Spleen (tissue), 7 donors: Measurements from ENCODE around the gene STK10.

Experiments used
- POLR2AphosphoS5 ChIP-seq, 3 donors: sonication (generic); formaldehyde crosslinking; IDR thresholded peaks; one replicate each; pipeline ENCODE4 v1.5.1; 2017; ENCODE audit warnings: antibody characterized with exemption in 3 of 3
- TF ChIP-seq, protein P1 (sequence below), 11 experiments: fragments of 200-600 bp in 7 of 11; fragments of 450-650 bp in 4 of 11; sonication (generic) in 4 of 11; IDR thresholded peaks in 8 of 11; conservative IDR thresholded peaks in 3 of 11; 1 replicate in 7 of 11; 2 replicates in 4 of 11; pipeline versions ENCODE4 v1.4.0 to v1.8.0; 2016 to 2021; ENCODE audit warnings: antibody characterized with exemption in 11 of 11, inconsistent platforms in 4 of 11, mild to moderate bottlenecking in 1 of 11
- donor health status: DM: no; HTN: no; CAD: no; lungs with moderate emphysema.
- donor health status: DM: no; HTN: no; CAD: no.
- donor health status: DM: no; HTN: no; CAD: no.

DNA sequence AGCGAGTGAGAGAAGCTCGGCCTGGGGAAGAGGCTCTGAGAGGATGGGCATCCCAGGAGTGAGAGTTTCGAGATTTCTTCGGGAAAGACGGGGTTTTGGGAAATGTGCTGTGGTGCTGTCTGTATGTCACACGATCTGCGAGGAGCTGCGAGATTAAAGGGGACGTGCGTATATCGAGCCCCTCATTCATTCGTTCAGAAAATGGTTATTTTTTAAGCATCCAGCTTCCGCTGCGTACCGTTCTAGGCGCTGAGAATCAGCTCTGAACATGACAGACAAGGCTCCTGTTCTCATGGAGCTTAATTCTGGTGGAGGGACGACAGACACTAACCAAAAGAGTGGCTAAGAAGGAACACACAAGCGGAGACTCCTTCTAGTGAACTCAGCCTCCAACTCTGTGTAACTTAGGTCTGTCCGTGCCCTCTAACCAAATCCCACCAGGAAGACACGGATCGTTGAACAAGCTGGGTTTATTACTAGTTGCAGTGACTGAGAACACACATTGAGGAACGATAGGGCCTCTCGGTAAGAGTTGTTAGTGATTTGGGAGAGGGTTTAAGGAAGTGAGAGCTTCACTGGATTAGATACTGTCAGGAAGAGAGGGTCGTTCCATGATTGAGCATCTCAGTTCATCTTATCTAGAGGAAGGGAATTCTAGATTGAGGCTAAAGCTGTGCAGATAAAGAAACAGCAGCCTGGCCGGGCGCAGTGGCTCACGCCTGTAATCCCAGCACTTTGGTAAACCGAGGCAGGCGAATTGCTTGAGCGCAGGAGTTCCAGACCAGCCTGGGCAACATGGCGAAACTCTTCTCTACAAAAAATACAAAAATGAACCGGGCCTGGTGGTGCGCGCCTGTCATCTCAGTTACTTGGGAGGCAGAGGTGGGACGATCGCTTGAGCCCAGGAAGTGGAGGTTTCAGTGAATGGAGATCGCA, 180.6 kb downstream of the STK10 start:
- TF ChIP-seq, protein P1, sequence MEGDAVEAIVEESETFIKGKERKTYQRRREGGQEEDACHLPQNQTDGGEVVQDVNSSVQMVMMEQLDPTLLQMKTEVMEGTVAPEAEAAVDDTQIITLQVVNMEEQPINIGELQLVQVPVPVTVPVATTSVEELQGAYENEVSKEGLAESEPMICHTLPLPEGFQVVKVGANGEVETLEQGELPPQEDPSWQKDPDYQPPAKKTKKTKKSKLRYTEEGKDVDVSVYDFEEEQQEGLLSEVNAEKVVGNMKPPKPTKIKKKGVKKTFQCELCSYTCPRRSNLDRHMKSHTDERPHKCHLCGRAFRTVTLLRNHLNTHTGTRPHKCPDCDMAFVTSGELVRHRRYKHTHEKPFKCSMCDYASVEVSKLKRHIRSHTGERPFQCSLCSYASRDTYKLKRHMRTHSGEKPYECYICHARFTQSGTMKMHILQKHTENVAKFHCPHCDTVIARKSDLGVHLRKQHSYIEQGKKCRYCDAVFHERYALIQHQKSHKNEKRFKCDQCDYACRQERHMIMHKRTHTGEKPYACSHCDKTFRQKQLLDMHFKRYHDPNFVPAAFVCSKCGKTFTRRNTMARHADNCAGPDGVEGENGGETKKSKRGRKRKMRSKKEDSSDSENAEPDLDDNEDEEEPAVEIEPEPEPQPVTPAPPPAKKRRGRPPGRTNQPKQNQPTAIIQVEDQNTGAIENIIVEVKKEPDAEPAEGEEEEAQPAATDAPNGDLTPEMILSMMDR (IDR thresholded peaks at IDR 0.05 in 8 of 11, conservative IDR thresholded peaks at IDR 0.05 in 3 of 11), result no peak
- TF ChIP-seq POLR2AphosphoS5 (IDR thresholded peaks at IDR 0.05), result no peak
